HG03469 (cell line): ENCODE measurements around the gene HIGD2A.
A peak's percentile ranks its signal among the peaks of the same experiment; 100 is the strongest.

ENCODE experiments used
- ATAC-seq: cut with Tn5 transposase; IDR thresholded peaks from one replicate; pipeline ENCODE4 v1.9.1; 2021; ENCODE audit warnings: mild to moderate bottlenecking, moderate library complexity, moderate number of reproducible peaks; ENCODE audit not compliant: unreplicated experiment

The HIGD2A gene

GRCh38 chr5:176368726-176369125 is 19.8 kb upstream of the HIGD2A start:
- no peak for ATAC-seq

- no peak for ATAC-seq
Measured at GRCh38 chr5:176369934-176370711, 18.4 kb upstream of the HIGD2A start.

GRCh38 chr5:176371621-176372539 is 16.7 kb upstream of the HIGD2A start:
- no peak for ATAC-seq

GRCh38 chr5:176373100-176373818 is 15.3 kb upstream of the HIGD2A start:
- ATAC-seq, result no peak

- ATAC-seq, result peak; percentile 46
Measured at GRCh38 chr5:176379881-176380280, 8.7 kb upstream of the HIGD2A start.

- no peak for ATAC-seq
Measured at GRCh38 chr5:176381423-176381822, 7.1 kb upstream of the HIGD2A start.

GRCh38 chr5:176381979-176382378 is 6.6 kb upstream of the HIGD2A start:
- ATAC-seq, result no peak

GRCh38 chr5:176382721-176383120 is 5.8 kb upstream of the HIGD2A start:
- no peak for ATAC-seq

GRCh38 chr5:176383248-176383905 is 5.2 kb upstream of the HIGD2A start:
- ATAC-seq, result no peak

GRCh38 chr5:176383961-176384360 is 4.6 kb upstream of the HIGD2A start:
- no peak for ATAC-seq

- no peak for ATAC-seq
Measured at GRCh38 chr5:176384366-176384930, 4.1 kb upstream of the HIGD2A start.

- no peak for ATAC-seq
Measured at GRCh38 chr5:176384991-176385390, 3.6 kb upstream of the HIGD2A start.

GRCh38 chr5:176386491-176386890 is 2.1 kb upstream of the HIGD2A start:
- ATAC-seq, result no peak

- no peak for ATAC-seq
Measured at GRCh38 chr5:176387384-176387925, 1.1 kb upstream of the HIGD2A start.

GRCh38 chr5:176388003-176388443 is 528 bp upstream of the HIGD2A start:
- ATAC-seq, result no peak

GRCh38 chr5:176389135-176390123 is 878 bp downstream of the HIGD2A start:
- ATAC-seq, result peak; percentile 10

GRCh38 chr5:176391479-176391878 is 2.9 kb downstream of the HIGD2A start:
- no peak for ATAC-seq

- ATAC-seq, result no peak
Measured at GRCh38 chr5:176391999-176392398, 3.4 kb downstream of the HIGD2A start.

- no peak for ATAC-seq
Measured at GRCh38 chr5:176392526-176392925, 4.0 kb downstream of the HIGD2A start.
